Activated naive CD8-positive, alpha-beta T cell treated with anti-CD3 and anti-CD28 coated beads, Interleukin-2, amount 10 ng/mL, durations not matched to agents 7 days and 5 days (primary cell): ENCODE results near the gene WHRN. TPM values are rescaled to one million over a fixed set of nuclear protein-coding genes. Genes with fewer than 3 reads are reported as not detected.

Experiments used
- ATAC-seq: fragments of 150-1000 bp; cut with Tn5 transposase; one replicate; pipeline ENCODE4 v1.10.0; 2021; ENCODE audit warnings: low read depth, moderate library complexity
- POLR2A ChIA-PET: fragments of 350-600 bp; sonication (Branson Sonifier 250); formaldehyde crosslinking; loops from one replicate; lab custom pipeline; 2021; ENCODE audit warnings: antibody characterized with exemption; lab: Charles Lee
- DNase-seq: peaks from one replicate; pipeline ENCODE4 v3.0.0; 2021
- H3K27ac Mint-ChIP-seq: one replicate; pipeline ENCODE4 v1.8.0; 2022; ENCODE audit warnings: mild to moderate bottlenecking, mixed read lengths
- H3K27me3 Mint-ChIP-seq: one replicate; pipeline ENCODE4 v1.8.0; 2022; ENCODE audit warnings: mild to moderate bottlenecking, moderate library complexity, mixed read lengths
- H3K36me3 Mint-ChIP-seq: one replicate; pipeline ENCODE4 v1.8.0; 2021; ENCODE audit warnings: mild to moderate bottlenecking, mixed read lengths
- H3K4me1 Mint-ChIP-seq: one replicate; pipeline ENCODE4 v1.8.0; 2021; ENCODE audit warnings: mixed read lengths
- H3K4me3 Mint-ChIP-seq: one replicate; pipeline ENCODE4 v1.8.0; 2022; ENCODE audit warnings: mild to moderate bottlenecking, moderate library complexity, mixed read lengths
- H3K9me3 Mint-ChIP-seq: one replicate; pipeline ENCODE4 v1.8.0; 2021; ENCODE audit warnings: mixed read lengths
- total RNA-seq, 2 experiments: library from RNA; stranded (reverse); gene quantifications; one replicate each; pipeline ENCODE4 v1.2.3, GENCODE V29; 2021

Gene WHRN
- total RNA-seq, 2 experiments from 2014 or later = 10.5 TPM

GRCh38 chr9:114385397-114386181 lies 119.7 kb downstream of the WHRN start:
- Mint-ChIP-seq H3K4me1 (peaks cover 48% of the 10 kb centered on the region), H3K27ac (peak overlapping the region; percentile 99), H3K27me3 (no peaks in the 10 kb centered on the region), H3K4me3 (peak overlapping the region; percentile 99), H3K36me3 (peaks cover 74% of the 10 kb centered on the region), H3K9me3 (no peaks in the 10 kb centered on the region)
- ATAC-seq (peak; percentile 78), DNase-seq (peak; percentile 82)
- POLR2A ChIA-PET = interaction anchor here (0.6 to 12.9 kb wide), 14 partner anchors 8 to 544 kb away, joined by 3 to 637 read pairs (median 14); partner anchors contain the start of gene ATP6V1G1

DNA sequence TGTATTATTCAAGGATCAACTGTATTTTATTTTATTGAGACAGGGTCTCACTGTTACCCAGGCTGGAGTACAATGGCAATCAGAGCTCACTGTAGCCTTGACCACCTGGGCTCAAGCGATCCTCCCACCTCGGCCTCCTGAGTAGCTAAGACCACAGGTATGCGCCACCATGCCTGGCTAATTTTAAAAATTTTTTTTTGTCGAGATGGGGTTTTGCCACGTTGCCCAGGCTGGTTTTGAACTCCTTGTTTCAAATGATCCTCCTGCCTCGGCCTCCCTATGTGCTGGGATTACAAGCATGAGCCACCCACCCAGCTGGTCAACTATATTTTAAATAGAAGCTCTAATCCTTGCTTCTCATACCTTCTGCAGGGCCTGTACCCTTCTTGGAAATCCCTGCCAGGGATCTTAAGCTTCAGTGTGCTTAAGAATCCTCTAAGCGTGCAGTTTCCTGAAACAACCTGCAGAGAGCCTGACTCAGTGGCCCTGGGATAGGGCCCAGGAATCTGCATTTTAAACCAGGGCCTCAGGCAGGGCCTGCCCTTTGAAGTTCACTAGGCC lies 120.4 kb downstream of the WHRN start:
- POLR2A ChIA-PET = interaction anchor here (1.0 to 12.9 kb wide), 10 partner anchors 7 to 544 kb away, joined by 3 to 637 read pairs (median 54); partner anchors contain the start of gene ATP6V1G1
- ATAC-seq = no peak
- H3K9me3 Mint-ChIP-seq = no peaks in the 10 kb centered on the region
- peaks cover 45% of the 10 kb centered on the region for H3K4me1 Mint-ChIP-seq
- H3K27ac Mint-ChIP-seq = peak overlapping the region; percentile 99
- H3K27me3 Mint-ChIP-seq = no peaks in the 10 kb centered on the region
- H3K36me3 Mint-ChIP-seq = peaks cover 73% of the 10 kb centered on the region
- peak overlapping the region; percentile 99 for H3K4me3 Mint-ChIP-seq
- DNase-seq = no peak

GRCh38 chr9:114384341-114384740 lies 120.9 kb downstream of the WHRN start:
- Mint-ChIP-seq H3K27me3 (no peaks in the 10 kb centered on the region), H3K36me3 (peaks cover 75% of the 10 kb centered on the region), H3K9me3 (no peaks in the 10 kb centered on the region), H3K4me1 (peaks cover 45% of the 10 kb centered on the region), H3K27ac (peak overlapping the region; percentile 99), H3K4me3 (peak overlapping the region; percentile 99)
- POLR2A ChIA-PET = interaction anchor here (0.9 to 12.9 kb wide), 7 partner anchors 8 to 335 kb away, joined by 3 to 637 read pairs (median 104); no protein-coding TSS in a partner anchor
- DNase-seq = no peak
- ATAC-seq = no peak

- Mint-ChIP-seq H3K36me3 (peaks cover 73% of the 10 kb centered on the region), H3K4me3 (peak overlapping the region; percentile 99), H3K27ac (peak overlapping the region; percentile 99), H3K9me3 (no peaks in the 10 kb centered on the region), H3K4me1 (peaks cover 43% of the 10 kb centered on the region), H3K27me3 (no peaks in the 10 kb centered on the region)
- DNase-seq = no peak
- ATAC-seq = no peak
- POLR2A ChIA-PET = interaction anchor here (0.9 to 12.9 kb wide), 6 partner anchors 9 to 51 kb away, joined by 4 to 637 read pairs (median 120); no protein-coding TSS in a partner anchor
Measured at GRCh38 chr9:114383521-114384231, 121.6 kb downstream of the WHRN start.

DNA sequence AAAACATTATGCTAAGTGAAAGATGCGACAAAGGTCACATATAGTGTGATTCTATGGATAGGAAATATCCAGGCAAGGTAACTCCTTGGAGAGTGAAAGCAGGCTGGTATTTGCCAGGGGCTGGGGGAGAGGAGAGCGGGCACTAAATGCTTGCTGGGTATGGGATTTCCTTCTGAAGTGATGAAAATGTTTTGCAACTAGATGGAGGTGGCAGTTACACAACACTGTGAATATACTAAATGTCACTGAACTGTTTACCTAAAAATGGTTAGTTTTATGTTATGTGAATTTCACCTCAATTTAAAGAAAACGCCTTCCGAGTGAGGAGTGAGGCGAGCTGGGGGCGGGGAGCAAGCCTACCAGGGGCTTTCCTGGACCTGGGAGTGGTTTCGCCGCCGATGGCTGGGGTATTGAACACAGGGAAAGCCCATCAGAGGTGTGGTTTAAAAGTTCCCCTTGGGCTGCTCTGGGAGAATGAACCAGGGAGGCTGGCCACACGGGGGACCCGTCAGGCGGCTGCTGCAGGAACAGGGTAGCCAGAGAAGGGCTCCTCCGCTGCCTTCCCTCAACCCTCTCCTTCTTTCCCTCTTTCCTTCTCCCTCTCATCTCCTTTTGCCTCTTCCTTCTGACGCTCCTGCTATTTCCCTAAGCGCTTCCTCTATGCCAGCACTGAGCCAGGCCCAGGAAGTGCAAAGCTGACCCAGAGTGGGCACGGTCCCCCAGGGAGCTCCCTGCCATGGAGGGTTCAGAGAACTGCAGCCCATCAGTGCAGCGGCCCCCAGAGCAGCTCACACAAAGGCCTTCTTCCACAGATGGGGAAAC lies 122.4 kb downstream of the WHRN start:
- no peak for ATAC-seq
- peaks cover 78% of the 10 kb centered on the region for H3K36me3 Mint-ChIP-seq
- POLR2A ChIA-PET = interaction anchor here (1.6 to 12.9 kb wide), 4 partner anchors 10 to 31 kb away, joined by 3 to 637 read pairs (median 138); no protein-coding TSS in a partner anchor
- peak; percentile 61 for DNase-seq
- H3K9me3 Mint-ChIP-seq = no peaks in the 10 kb centered on the region
- peak overlapping the region; percentile 99 for H3K4me3 Mint-ChIP-seq
- H3K27ac Mint-ChIP-seq = peak overlapping the region; percentile 99
- H3K27me3 Mint-ChIP-seq = no peaks in the 10 kb centered on the region
- H3K4me1 Mint-ChIP-seq = peaks cover 48% of the 10 kb centered on the region

DNA sequence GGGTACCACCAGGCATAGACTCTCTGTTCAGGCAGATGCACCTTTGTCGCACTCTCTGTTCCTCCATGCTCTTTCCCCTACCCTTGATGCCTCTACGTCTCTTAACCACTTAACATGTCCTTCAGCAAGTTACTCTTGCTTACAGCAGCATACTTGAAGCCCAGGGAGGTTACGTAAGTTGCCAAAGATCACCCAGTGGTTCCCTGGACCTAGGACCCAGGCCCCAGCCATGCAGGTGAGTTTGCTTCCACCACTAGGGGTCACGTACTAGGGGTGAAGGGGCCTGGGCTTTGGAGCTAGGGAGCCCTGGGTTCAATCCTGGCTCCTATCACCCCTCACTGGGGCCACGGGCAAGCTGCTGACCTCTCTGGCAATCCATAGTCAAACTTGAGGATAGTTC lies 126.4 kb downstream of the WHRN start:
- DNase-seq (no peak), ATAC-seq (no peak)
- POLR2A ChIA-PET = interaction anchor here (0.9 to 12.9 kb wide), 4 partner anchors 9 to 41 kb away, joined by 3 to 637 read pairs (median 46); partner anchors contain the start of gene AKNA
- Mint-ChIP-seq H3K9me3 (no peaks in the 10 kb centered on the region), H3K4me1 (peaks cover 76% of the 10 kb centered on the region), H3K36me3 (peaks cover 72% of the 10 kb centered on the region), H3K4me3 (peak overlapping the region; percentile 75), H3K27me3 (no peaks in the 10 kb centered on the region), H3K27ac (peak overlapping the region; percentile 82)

GRCh38 chr9:114378016-114378415 lies 127.3 kb downstream of the WHRN start:
- peaks cover 67% of the 10 kb centered on the region for H3K36me3 Mint-ChIP-seq

DNA sequence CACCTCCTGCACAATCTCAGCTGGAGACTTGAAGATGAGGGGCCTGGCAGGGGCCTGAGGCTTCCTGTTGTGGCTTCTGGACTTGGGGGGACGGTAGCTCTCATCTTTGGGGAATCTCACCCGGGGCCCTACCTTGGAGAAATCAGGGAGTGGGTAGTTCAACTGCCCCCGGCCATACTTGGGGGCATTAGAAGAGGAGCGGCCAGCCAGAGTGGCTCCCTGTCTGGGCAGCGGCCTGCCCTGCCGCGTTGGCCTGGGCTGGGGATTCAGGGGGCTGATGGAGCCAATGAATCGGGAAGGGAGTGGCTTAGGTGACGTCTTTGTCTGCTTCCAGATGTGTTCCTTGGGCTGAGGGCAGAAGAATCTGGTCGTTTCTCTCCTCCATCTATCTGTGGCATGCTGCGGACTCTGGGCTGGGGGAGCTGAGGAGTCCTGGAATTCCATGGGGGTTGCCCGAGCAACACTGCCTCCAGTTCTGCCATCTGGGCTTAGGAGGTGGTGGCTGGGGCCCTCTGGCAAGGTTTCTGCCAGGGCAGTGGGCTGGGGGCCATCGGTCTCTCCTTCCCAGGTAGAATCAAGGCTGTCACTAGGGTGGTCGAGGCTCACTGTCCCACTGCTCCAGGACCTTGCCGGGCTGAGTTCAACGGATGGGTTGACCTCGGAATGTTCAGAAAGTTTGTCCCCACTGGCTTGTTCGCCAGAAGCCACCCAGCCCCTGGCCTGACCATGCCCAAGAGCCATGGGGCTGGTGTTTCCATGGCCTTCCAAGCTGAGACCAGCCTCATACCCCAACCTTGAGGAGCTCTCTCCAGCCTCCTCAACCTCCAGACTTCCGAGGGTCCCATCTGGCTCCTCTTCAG lies 128.5 kb downstream of the WHRN start:
- H3K4me3 Mint-ChIP-seq = peak overlapping the region; percentile 53
- ATAC-seq (no peak), DNase-seq (no peak)
- H3K4me1 Mint-ChIP-seq = peaks cover 77% of the 10 kb centered on the region
- peaks cover 59% of the 10 kb centered on the region for H3K36me3 Mint-ChIP-seq
- peak overlapping the region; percentile 82 for H3K27ac Mint-ChIP-seq
- POLR2A ChIA-PET = interaction anchor here (0.6 to 4.5 kb wide), 9 partner anchors 8 to 553 kb away, joined by 3 to 85 read pairs (median 4); partner anchors contain the start of gene AKNA
- H3K27me3 Mint-ChIP-seq = no peaks in the 10 kb centered on the region
- H3K9me3 Mint-ChIP-seq = no peaks in the 10 kb centered on the region

More at GRCh38 chr9:114378016-114378415, 127.3 kb downstream of the WHRN start:
- H3K27ac Mint-ChIP-seq = peak overlapping the region; percentile 82
- no peaks in the 10 kb centered on the region for H3K27me3 Mint-ChIP-seq
- POLR2A ChIA-PET = interaction anchor here (0.9 to 4.5 kb wide), 3 partner anchors 9 to 38 kb away, joined by 3 to 85 read pairs (median 3); partner anchors contain the start of gene AKNA
- peaks cover 80% of the 10 kb centered on the region for H3K4me1 Mint-ChIP-seq
- peak overlapping the region; percentile 75 for H3K4me3 Mint-ChIP-seq
- ATAC-seq = no peak
- no peak for DNase-seq
- no peaks in the 10 kb centered on the region for H3K9me3 Mint-ChIP-seq

DNA sequence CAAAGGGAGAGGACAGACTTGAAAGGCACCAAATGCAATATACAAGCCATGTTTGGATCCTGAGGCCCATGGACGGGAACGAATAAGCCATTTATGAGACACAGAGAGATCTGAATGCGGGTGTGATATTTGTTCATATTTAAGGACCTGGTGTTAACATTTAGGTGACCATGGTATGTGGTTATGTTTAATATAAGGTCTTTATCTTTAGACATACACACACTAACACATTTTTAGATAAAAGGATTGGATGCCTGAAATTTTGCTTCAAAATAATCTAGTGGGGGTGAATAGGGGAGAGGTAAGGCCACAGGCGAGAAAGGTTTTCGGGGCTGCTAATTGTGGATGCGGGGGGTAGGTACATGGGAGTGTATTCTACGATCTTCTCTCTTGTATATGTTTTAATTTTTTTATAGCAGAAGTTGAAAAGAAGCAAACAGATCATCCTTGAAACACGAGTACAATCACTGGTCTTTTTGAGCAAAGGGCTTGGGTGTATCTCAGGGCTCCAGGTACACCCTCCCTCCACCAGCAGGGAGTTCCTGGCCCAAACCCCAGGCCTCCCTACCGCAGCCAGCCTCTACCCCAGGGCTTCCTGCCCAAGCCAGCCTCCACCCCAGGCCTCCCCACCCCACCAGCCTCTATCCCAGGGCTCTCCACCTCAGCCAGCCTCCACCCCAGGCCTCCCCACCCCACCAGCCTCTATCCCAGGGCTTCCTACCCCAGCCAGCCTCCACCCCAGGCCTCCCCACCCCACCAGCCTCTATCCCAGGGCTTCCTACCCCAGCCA lies 129.7 kb downstream of the WHRN start:
- H3K27me3 Mint-ChIP-seq = no peaks in the 10 kb centered on the region
- peak overlapping the region; percentile 60 for H3K4me3 Mint-ChIP-seq
- DNase-seq = peak; percentile 71
- H3K27ac Mint-ChIP-seq = peak overlapping the region; percentile 87
- POLR2A ChIA-PET = interaction anchor here (0.8 to 15.1 kb wide), 5 partner anchors 8 to 27 kb away, joined by 3 to 637 read pairs (median 4); partner anchors contain the start of gene AKNA
- peaks cover 59% of the 10 kb centered on the region for H3K36me3 Mint-ChIP-seq
- peaks cover 81% of the 10 kb centered on the region for H3K4me1 Mint-ChIP-seq
- H3K9me3 Mint-ChIP-seq = no peaks in the 10 kb centered on the region
- no peak for ATAC-seq

GRCh38 chr9:114374936-114375335 lies 130.3 kb downstream of the WHRN start:
- Mint-ChIP-seq H3K9me3 (no peaks in the 10 kb centered on the region), H3K27ac (peak overlapping the region; percentile 87), H3K4me3 (peak overlapping the region; percentile 60), H3K4me1 (peaks cover 80% of the 10 kb centered on the region), H3K27me3 (no peaks in the 10 kb centered on the region), H3K36me3 (peaks cover 56% of the 10 kb centered on the region)
- no peak for ATAC-seq
- POLR2A ChIA-PET = interaction anchor here (1.5 to 15.1 kb wide), 2 partner anchors 10 to 26 kb away, joined by 3 to 637 read pairs; partner anchors contain the start of gene AKNA
- no peak for DNase-seq
